HG03575 (cell line): ENCODE measurements around the gene PIPOX.

Experiments used
- ATAC-seq: cut with Tn5 transposase; IDR thresholded peaks from one replicate; pipeline ENCODE4 v1.9.1; 2021; ENCODE audit not compliant: unreplicated experiment, insufficient number of reproducible peaks, low FRiP score; ENCODE audit errors: extremely low read depth

Gene PIPOX

DNA sequence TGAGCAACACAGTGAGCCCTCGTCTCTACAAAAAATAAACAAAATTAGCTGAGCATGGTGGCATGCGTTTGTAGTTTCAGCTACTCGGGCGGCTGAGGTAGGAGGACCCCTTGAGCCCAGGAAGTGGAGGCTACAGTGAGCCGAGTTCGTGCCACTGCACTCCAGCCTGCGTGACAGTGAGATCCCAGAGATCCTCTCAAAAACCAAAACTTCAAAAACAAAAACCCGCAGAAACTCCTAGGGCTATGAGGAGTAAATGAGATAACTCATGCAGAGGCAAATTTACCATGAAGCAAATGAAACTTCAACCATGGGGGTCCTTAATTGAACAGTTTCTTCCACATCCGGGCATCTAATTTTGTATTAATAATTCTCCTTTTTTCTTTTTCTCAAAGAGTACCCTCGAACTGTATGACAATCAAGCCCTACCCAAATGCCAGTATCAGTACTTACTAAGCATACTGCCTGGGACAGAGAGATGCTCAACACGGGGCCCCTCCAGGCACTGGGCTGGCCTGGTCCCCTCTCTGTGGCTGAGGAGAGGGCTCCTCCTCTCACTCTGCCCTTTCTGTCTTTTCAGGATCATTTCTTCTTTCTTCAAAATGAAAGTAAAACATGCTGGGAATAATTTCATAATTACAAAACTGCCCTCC, 789 bp upstream of the PIPOX start:
- no peak for ATAC-seq

DNA sequence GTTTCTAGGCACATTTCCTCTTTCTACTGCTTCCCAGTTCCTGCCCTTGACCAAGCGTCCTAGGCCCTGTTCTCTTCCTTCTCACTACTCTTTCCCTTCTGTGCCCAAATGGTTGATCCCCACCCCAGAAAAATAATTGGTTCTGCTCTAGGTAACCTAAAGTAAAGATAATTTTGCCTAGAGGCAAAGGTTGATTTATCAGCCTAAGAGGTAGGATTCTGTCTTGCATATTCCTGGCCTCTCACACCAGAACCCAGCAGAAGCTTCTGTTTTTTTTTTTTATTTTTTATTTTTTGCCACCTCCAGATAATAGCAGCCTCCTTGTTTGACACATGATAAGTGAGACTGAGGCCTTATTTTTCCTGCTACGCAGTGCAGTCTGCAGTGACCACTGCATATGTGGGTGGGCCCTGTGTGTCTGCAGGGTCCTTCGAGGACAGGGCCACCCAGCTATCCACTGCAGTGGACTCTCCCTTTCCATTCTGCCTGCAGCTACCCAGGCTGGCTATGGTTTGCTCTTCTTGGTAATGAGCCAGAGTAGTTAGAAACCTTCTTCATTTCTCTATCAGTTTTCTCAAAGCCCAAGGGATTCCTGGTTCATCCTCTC, 701 bp downstream of the PIPOX start:
- ATAC-seq, result no peak

DNA sequence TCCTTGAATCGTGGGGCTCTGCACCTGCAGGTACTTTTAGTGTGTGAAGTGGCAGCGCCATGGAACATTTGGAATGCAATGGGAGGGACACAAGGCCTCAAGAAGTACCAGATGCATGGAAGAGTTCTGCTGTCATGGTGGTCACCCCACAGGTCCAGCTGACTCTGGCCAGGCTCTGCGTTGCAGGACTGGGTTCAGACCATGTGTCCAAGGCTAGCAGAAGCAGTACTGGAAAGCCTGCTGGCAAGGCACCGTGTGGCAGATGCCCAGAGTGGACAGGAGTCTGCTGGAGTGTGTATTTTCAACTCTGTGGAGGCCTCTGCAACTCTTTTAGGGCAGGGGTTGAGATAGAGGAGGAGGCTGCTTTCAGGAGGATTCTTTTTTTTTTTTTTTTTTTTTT, 2.1 kb downstream of the PIPOX start:
- no peak for ATAC-seq

DNA sequence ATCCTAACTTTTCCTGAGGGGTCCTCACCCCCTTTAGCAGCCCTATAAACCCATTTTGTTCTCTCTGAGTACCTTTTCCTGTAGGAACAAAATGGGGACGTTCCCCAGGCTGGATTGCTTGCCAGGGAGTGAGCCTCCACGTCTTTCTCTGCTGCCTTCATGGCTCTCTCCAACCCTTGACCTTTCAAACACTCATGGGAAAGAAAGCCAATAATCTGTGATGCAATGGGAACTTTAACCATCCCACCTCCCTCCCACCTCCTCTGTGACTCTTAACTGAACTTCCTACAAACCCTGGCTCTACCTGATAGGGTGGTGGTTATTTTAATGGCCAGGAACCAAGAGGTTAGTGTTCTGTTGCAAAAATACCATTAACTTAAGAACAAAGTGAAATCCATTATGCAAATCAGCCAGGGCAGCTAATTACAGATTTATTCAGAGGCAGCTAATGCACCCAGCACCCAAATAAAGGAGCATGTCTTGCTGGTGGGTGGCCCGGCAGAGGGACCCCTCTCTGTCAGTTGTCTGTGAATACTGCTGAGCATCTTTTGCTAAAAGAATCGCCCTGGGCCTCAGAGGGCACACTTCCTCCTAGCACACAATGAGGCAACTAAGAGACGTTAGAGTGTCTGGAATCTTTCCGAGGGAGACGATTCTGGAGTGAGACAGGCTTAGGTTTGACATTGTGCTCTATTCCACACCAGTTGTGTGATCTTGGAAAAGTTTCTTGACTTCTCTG, 3.0 kb downstream of the PIPOX start:
- ATAC-seq, result no peak

DNA sequence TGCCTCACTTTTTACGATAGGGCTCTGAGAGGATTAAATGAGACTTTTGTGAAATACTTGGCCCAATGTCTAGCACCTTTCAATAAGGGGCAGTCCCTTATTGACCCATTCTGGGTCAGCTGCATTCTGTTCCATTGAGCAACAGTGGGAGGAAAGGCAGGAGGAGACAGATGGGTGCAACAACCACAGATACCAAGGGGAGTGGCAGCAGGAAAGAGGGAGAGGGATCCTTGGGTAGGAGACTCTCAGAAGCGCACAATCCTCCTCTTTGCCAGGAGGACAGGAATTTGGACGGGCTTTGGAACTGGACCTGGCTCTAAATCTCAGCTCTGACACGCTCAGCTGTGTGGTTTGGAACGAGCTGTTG, 3.5 kb downstream of the PIPOX start:
- no peak for ATAC-seq

DNA sequence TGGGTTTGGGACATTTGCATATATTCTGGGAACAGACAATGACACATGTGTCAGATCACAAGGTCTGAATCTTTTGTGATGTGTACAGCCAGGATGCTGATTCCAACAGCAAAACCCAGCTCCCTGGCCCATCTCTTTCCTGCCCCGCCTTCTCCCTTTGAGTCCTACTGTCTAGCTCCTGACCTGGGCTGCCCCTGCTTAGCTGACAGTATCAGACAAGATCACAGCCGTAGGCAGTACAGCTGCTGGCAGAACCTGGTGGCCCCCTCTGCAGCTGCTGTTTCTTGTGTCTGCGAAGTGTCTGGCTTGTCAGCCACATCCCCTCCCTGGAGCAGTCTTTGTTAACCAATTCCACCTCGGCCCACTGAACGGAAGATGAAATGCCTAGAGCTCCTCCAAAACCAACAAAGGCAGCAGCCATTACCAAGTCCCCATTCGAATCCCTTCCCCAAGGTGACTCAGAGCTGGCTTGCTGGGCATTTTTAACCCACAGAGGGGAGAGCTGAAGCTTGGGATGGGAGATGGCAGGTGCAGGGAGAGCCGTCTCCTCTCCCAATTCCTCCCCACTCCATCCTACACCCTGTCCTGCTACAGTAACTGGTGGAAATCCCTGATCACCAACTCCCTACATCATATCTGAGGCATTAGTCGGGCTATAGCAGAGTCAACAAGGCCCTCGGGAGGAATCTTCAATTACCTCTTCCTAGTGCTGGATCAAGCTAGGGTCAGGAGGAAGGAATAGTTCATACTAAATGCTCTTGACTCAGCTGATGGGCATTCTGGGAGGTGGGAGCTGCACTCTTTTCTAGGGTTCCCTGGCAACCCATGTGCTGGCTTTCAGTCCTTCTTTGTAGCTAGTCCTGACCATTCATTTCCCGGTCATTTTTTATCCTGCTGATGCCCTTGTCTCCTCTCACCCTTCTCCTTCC, 5.8 kb downstream of the PIPOX start:
- ATAC-seq, result no peak

DNA sequence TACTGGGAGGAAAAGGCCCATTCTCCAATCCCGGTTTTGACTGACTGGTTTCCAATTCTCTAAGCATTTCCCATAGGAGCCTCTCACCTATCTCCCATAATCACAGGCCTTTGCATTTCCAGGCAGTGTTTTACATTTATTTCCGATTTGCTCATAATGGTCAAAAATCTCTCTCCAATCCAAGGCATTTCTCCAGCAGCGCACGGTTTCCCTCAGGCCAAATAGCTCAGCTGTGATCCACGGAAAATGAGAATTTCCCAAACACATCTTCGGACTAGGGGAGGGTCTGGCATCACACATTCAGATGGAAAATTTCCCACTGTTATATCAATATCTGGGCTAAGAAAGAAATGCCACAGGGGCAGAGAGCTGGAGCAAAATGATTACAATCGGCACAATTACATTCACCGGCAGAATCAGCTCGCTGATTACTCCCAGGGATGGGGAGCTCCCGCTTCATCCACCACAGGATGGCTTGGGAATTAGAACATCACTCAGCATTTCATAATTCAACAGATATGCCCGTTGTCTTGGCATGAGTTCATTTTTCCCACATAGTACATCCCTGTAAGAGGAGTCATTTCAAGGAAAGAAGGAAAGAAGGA, 6.7 kb downstream of the PIPOX start:
- no peak for ATAC-seq

DNA sequence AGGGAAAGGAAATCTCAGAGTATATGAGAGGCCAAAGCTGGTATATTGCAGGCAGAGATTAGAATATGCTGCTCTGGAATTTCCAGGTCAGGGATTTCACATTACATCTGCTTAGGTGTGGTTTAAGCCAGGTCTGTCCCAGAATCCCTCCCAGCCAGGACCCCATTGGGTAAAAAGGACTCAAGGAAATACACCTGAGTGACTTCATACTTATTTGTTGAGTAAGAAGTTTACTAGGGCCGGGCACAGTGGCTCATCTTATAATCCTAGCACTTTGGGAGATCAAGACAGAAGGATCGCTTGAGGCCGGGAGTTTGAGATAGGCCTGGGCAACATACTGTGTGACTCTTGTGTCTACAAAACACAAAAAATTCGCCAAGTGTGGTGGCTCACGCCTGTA, 7.2 kb downstream of the PIPOX start:
- ATAC-seq, result no peak

DNA sequence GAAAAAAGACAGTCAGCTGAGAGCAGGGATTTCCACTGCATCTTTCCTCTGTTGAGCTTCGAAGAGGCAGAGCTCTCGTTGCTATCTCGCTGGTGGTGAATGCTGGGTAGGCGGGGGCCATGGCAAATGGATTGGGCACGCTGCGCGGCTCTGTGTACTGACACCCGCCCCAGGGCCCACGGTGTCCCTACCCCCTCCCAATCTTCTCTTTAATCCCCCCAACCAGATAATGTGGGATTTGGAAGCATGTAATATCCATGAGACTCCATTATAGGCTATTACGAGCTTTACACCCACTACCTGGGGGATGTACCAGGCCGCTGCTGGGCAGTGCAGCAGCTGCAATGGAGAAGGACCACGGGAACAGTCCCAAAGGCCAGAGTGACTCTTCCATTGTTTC, 8.3 kb downstream of the PIPOX start:
- no peak for ATAC-seq

DNA sequence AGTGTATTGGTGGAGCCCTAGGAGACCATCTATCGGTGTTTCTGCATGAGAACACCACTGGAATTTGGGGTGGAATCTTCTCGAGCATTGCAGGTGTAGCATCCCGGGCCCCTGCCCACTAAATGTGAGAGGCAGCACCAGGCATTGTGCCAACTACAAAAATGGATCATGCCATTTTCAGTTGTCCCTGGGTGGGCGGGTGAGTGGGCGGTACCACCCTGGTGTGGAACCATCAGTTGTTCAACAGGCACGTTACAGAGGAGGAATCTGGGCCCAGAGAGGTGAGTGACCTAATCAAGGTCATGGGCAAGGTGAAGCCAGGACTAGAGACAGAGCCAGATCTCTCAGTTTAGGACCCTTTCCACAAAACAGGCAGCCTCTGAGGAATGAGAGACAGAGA, 8.8 kb downstream of the PIPOX start:
- ATAC-seq, result no peak

DNA sequence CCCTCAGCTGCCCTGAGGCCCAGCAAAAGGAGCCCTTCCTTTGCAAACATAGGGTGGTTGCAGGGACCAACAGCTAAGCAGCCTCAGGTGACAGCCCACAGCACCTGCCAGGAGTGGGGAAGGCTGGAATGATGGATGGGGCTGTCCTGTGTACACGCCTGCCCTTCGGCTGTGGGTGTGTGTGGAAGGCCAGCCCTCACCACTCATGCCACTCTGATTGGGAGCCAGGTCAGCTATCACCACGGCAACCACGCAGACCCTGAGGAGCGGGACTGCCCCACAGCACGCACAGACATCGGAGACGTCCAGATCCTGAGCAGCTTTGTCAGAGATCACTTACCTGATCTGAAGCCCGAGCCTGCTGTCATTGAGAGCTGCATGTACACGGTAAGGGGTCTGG, 11.9 kb downstream of the PIPOX start:
- ATAC-seq, result no peak

DNA sequence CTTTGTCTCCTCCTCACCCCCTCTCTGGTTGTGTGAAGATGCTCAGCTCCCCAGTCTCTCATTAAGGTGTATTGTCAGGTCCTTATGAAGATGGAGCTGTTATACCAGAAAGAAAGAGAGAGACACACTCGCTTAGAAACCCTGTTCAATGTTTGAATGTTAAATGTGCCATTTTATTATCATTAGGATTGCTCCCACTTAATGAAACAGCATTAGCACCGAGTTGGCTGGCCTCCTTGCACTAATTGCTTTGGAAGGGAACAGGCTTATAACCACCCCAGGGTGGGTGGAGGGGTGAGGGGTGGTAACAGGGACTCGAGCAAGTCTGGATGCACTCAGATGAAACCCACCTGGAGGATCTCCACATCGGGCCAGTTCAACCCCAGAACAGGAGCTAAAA, 14.4 kb downstream of the PIPOX start:
- ATAC-seq, result no peak

DNA sequence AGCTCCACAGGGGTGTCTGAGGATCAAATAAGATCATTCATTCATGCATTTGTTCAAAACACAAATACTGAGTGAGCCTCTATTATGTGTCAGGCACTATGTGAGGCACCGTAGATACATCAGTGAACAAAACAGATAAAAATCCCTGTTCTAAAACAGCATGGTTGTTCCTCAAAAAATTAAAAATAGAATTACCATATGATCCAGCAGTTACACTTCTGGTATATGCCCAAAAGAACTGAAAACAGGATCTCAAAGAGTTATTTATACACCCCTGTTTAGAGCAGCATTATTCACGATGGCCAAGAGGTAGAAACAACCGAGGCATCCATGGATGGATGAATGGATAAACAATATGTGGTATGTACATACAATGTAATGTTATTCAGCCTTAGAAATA, 15.4 kb downstream of the PIPOX start:
- no peak for ATAC-seq

DNA sequence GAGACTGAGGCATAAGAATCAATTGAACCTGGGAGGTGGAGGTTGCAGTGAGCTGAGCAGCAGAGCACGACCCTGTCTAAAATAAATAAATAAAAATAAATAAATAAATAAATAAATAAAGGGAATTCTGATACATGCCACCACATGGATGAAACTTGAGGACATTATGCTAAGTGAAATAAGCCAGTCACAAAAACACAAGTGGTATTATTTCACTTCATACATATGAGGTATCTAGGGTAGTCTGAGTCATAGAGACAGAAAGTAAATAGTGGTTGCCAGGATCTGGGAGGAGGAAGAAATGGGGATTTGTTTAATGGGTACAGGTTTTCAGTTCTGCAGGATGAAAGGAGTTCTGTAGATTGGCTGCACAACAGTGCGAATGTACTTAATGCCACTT, 16.3 kb downstream of the PIPOX start:
- no peak for ATAC-seq

DNA sequence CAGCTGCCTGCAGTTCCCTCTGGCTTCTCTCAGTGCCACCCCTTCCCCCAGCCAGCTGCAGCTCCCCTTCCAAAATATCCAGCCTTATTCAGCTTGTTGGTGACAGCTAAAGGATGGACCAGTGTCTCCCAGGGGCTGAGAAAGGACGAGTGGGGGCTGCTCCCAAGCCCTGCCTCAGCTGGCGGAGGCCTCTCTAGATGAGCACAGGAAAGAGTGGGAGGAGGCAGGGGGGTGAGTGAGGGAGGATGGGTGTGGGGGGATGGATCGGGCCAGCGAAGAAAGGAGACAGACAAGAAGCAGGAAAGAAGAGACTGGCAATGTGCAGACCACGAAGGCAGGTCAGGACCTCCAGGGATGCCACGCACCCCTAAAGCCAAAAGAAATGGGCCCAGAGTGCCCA, 17.5 kb downstream of the PIPOX start:
- ATAC-seq, result no peak

DNA sequence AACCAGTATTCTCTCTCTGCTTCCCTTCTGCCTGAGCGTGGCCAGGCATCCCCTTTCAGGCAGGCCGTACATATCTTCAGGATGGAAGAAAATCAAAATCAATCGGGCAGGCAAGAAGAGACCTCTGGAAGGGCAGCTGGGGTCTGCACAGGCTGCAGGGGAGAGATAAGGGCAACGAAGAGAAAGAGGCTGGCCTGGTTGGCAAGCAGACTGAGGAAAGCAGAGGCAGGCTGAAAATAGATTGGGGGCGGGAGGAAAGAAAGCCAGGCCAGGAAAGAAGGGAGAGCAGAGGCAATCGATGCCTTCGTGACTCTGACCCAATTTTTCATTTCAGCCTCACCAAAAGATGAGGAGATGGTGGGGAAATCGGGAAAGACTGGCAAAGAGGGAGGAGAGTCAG, 18.1 kb downstream of the PIPOX start:
- ATAC-seq, result no peak

DNA sequence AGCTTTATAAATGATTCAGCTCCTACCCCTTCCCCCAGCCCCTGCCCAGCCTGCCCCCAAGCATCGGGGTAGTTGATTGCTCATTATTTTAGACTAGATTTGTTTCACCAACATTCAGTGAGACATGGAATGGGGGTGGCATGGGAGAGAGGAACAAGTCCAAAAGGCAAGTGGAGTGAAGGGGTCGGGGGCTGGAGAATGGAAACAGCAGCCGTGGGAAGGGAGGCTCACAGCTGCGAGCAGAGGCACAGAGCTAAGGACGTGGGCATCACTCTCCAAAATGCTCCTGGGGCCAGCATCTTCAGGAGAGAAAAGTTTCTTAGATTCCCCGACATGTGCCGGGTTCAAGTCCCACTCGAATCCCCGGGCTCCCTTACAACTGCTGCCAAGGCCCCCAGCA, 19.3 kb downstream of the PIPOX start:
- no peak for ATAC-seq

DNA sequence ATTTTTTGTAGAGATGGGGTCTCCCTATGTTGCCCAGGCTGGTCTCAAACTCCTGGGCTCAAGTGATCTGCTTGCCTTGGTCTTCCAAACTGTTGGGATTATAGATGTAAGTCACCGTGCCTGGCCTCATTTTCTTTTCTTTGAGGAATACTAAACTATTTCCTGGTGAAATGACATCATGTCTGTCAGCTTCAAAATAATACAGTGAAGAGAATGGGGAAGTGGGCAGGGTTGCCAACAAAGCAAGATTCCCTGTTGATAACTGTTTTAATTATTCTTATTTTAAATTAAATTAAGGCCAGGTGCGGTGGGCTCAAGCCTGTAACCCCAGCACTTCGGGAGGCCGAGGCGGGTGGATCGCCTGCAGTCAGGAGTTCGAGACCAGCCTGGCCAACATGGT, 21.1 kb downstream of the PIPOX start:
- no peak for ATAC-seq

DNA sequence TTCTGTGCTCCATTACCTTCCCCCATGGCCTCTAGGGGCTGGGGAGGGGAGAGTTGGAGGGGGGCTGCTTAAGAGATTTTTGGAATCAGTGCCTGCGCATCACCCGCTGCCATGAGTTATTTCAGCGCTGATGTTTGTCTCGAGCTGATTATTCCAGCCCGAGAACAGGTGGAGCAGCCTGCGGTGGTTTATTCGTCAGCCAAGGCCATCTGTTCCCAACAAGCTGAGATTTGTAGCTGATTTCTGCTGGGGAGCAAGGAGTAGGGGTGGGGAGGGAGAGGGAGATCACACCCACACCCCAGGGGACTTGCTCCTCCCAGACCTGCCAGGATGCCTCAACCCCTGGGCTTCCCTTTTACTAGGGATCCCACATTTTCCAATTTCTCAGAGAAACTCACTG, 23.1 kb downstream of the PIPOX start:
- ATAC-seq, result no peak
